ENCODE data around the gene LGALSL.

DNA sequence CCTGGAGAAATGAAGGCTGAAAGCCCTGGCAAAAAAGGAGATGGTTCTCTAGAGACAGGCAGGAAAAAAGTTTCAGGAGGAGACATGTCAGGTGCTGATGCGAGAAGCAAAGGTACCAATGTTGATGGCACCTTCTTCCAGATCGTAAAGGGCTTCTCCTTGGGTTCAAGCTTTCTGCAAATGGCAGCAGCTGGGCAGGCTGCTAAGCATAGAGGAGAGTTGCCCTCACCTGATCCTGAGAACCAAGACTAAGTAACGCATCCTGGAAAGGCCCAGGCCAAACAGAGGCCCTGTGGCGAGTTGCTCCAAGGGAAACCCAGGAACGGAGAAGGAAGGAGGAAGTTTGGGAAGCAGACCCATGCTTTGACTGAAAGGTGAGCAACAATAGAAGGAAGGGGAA is 46.6 kb downstream of the LGALSL start:
- TF ChIP-seq, protein P1, sequence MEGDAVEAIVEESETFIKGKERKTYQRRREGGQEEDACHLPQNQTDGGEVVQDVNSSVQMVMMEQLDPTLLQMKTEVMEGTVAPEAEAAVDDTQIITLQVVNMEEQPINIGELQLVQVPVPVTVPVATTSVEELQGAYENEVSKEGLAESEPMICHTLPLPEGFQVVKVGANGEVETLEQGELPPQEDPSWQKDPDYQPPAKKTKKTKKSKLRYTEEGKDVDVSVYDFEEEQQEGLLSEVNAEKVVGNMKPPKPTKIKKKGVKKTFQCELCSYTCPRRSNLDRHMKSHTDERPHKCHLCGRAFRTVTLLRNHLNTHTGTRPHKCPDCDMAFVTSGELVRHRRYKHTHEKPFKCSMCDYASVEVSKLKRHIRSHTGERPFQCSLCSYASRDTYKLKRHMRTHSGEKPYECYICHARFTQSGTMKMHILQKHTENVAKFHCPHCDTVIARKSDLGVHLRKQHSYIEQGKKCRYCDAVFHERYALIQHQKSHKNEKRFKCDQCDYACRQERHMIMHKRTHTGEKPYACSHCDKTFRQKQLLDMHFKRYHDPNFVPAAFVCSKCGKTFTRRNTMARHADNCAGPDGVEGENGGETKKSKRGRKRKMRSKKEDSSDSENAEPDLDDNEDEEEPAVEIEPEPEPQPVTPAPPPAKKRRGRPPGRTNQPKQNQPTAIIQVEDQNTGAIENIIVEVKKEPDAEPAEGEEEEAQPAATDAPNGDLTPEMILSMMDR (optimal IDR thresholded peaks at IDR 0.05 in 1 of 3, IDR thresholded peaks at IDR 0.05 in 1 of 3, conservative IDR thresholded peaks at IDR 0.05 in 1 of 3; ENCODE audit: extremely low read depth in 1 of 3, insufficient read depth in 2 of 3, low read length in 3 of 3): no peak
- TF ChIP-seq EZH2 (IDR thresholded peaks at IDR 0.05; ENCODE audit: low read length): no peak
